COR-L47 (cell line): Measurements from ENCODE around the gene NMRAL1.

Source experiments
- DNase-seq: peaks from one replicate; lab custom pipeline; 2025; lab: John Stamatoyannopoulos, UW

NMRAL1 gene

DNA sequence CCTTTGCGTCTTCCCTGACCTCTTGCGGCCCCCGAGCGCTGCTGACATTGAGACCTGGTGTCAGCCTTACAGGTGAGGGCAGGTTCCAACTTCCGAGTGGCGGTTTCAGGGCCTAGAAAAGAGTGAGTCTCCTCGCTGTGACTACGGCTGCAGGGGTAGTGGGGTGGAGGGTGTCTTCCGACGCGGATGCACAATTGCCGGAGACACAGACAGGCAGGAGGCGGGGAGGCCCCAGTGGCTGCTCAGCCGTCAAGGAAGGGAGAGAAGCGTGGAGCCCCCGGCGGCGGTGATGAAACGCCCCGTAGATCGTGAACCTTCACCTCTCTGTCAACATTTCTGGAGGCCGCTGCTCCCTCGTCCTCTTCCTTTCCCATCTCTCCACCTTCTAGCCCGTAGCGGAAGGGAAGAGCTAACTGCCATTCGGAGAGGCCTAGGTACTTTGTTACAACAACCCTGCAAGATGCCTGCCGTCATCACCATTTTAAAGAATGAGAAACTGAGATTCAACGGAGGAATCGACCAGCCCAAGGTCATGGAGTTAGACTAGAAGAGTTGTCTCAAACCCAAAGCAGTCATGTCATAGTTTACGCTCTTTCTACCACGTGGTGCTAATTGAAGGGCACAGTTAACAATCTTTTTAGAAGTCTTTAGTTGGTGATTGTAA, 48.3 kb downstream of the NMRAL1 start:
- no peak for DNase-seq

DNA sequence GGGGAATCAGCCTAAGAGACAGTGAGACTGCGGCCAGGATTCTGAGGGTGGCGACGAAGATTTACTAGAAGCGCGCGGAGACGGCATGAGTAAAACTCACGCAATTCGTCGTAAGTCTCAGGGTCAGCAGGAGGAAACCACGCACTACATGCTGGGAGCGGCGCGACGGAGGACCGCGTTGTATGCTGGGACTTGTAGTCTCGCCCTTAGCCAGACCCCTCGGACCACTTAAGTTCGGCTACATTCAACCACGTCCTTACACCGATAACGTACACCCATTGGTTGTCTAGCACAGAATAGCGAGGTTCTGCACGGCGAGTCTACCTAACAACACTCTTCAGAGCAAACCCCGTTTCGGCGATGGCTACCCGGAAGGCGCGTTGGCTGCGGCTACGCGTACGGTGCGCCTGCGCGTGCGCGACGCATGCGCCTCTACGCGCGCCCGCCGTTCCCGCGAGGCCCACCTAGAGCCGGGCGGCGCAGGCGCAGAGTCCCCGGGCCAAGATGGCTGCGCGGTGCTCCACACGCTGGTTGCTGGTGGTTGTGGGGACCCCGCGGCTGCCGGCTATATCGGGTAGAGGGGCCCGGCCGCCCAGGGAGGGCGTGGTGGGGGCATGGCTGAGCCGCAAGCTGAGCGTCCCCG, 48.9 kb downstream of the NMRAL1 start, which contains the start of gene DNAJA3:
Gene DNAJA3 (plus strand): TSS at position 491 of the 643 bp plus-strand sequence. CDS start 14 bp downstream, at position 505.
- DNase-seq, result peak; percentile 92

DNA sequence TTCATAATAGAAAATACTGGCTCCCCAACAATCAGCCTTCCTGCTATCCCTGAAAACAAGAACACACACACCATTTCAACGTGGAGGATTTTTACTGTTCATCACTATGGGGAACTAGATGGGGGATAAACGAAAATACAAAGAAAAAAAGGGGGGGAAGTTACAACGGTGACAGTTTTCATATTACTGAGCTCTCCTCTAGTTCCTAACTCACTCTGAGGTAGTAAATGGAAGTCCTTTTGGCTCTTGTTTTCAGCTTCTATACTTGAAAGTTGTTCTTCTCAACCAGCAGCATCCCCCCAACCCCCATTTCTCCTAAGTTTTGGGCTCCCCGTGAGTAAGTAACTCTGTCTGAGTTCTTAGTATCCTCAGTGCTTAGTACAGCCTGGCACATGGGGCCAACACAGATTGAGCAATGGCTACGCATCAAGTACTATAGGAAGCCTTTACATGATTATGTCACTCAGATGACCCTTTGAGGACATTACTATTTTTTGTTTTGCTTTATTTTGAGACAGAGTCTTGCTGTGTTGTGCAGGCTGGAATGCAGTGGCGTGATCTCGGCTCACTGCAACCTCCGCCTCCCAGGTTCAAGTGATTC, 53.8 kb downstream of the NMRAL1 start:
- DNase-seq, result no peak

DNA sequence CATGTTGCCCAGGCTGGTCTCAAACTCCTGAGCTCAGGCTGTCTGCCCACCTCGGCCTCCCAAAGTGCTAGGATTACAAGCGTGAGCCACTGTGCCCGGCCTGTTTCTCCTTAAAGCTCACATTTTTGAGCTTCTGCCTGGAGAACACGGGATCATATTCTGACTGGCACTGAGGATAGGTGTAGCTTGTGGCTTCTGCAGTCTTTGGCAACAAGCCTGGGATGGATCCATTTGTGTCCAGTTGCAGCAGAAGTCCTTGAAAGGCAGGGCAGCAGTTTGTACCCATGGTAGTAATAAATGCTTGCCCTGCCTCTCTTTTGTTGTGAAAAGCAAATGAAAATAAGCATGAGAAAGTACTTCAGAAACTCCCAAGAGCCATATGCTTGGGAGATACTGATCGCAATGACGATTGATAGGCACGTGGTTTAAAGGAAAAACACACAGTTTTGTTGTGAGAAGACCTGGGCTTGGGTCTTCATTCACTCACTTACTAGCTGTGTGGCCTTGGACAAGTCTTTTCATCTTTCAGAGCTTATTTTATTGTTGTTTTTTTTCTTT, 54.9 kb downstream of the NMRAL1 start:
- no peak for DNase-seq

DNA sequence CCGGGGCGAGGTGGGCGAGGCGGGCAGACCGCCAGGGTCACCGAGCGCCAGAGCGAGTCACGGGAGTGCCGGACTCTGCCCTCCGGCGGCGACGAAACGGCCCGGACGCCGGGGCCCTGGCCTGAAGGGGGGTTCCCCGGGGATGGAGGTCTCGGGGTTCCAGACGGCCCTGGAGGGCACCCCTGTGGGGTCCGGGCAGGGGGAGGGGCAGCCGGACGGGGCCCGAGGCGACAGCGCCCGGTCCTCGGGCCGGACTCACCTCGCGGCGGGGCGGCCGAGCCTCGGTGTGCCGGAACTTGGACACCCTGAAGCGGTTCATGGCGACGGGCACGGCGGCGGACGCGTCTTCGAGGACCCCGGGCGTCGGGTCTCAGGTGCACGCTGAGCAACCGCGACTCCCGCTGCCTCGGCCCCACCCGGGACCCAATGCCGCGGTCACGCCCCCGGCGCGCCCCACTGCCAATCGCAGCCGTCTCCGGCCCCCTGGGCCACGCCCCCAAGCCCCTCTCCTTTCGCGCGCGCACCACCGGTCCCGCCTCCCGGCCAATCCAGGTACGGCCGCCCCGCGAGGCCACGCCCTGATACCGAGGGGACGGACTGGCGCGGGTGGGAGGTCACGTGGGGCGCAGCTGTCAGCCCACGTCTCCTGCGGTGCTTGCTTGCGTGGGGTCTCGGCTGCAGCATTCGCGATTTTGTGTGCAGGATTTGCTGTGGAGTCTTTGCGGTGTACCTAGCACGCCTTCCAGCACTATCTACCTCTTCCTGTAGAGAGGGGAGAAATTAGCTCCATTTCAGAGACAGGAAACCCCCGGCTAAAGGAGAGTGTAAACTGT, 58.0 kb downstream of the NMRAL1 start, which contains the start of gene CORO7:
Gene CORO7 (minus strand): TSS at position 397 of the 833 bp plus-strand sequence. CDS start 78 bp downstream, at position 319.
- DNase-seq, result peak; percentile 94

DNA sequence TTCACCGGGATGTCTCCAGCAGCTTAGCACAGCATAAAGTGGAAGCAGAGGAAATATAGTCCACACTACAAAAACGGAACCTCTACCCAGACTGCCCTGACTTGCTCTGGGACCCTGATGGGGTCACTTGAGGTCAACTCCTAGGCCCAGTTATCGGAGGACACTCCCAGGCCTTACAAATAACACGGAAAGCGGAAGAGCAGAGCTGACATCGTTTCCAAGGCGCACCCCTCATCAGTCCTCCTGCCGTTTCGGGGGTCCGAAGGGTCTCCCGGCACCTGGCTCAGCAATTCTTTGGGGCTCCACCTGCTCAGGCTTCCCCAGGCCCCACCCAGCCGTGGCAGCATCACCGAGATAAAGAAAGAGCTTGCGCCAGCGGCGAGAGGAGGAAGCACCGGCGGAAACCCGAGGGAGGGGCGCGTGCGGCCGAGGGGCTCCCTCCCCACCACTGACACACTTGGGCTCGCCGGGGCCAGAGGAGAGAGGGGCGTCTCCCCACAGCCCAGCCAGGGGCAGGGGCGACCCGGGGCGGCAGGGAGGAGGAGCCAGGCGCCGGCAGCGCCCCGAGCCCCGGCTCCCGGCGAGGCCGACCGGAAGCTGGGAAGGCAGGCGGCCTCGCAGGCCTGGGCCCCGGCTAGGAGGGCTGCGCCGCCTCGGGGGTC, 58.8 kb downstream of the NMRAL1 start:
- no peak for DNase-seq

DNA sequence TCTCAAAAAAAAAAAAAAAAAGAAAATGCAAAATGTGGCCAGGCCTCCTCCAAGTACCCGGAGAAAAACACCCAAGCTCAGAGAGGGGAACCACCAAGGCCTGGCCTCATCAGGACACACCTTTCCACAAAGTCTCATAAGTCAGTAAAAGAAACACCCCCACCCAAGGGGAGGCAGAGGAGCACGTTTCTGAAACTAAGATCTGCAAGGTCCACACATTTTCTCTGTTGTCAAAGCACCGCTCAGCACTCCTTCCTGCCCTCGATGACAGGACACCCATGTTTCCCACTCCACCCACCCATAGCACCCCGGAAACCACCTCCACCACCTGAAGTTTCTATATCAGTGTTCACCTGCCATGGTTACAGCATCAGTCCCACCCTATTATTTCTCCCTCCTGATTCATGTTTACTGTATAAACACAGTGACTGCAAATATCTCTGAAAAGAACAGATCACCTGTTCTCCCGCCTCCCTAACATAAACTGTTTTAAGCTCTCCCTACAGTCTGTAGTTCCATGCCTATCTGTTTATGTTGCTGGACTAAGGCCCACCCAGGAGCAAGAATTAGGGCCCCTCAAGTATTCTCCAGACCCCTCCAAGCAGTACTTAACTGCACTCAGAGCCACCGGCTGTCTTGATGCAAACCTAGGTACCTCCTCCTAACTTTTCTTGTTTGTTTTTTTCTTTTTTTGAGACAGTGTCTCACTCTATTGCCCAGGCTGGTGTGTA, 60.1 kb downstream of the NMRAL1 start:
- peak; percentile 58 for DNase-seq

DNA sequence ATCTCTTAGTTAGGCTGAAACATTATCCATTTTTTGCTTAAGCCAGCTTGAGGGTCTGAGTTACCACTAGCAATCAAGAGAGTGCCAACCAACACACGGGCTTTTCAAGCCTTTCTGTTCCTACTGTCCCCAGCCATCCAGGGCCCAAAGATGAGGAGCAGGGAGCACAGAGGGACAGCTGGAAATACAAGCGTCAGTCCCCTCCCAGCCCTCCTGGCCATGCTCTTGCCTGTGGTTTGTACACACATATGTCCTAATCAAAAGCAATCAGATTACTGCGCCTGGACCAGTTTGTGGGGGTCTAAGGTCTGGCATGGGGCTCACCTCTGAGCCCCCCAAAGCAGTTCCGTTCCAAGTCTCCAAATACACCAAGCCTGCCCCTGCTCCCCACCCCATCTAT, 61.6 kb downstream of the NMRAL1 start:
- no peak for DNase-seq

DNA sequence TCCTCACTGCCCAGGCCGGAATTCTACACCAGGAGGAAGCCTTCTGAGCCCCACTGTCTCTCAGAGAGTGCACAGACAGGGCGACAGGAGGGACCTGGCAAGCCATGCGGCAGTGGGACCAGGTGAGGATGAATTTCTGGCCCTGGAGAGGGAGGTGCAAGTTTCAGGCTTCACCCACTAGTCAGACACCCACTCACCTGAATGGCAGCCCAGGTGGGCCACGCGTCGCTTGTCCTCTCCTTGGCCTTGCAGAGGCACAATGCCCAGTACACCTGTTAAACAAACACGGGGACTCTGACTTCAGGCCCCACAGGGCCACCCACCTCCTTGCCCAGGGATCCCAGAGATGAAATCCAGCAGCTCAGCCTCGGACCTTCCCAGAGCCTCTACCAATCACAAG, 62.3 kb downstream of the NMRAL1 start:
- DNase-seq, result no peak
